Stomach (tissue), 4 donors: ENCODE data around the gene CAMSAP1.

ENCODE experiments used
- CTCF ChIP-seq, 7 experiments: fragments of 450-650 bp in 4 of 7; fragments of 200-600 bp in 3 of 7; sonication (generic) in 3 of 7; IDR thresholded peaks; one replicate each; pipeline ENCODE4 v1.5.1; 2016 to 2019; ENCODE audit warnings: antibody characterized with exemption in 7 of 7, control low read depth in 2 of 7, mild to moderate bottlenecking in 1 of 7
- EP300 ChIP-seq: sonication (generic); formaldehyde crosslinking; IDR thresholded peaks from one replicate; pipeline ENCODE4 v1.6.1; 2017; ENCODE audit warnings: antibody characterized with exemption
- POLR2A ChIP-seq, 4 donors: fragments of 450-650 bp; IDR thresholded peaks; one replicate each; pipeline ENCODE4 v1.6.1; 2016; ENCODE audit warnings: antibody characterized with exemption in 4 of 4, control low read depth in 2 of 4, mild to moderate bottlenecking in 1 of 4, moderate library complexity in 1 of 4

GRCh38 chr9:135885100-135885853 lies 22.1 kb downstream of the CAMSAP1 start:
- TF ChIP-seq CTCF (IDR thresholded peaks at IDR 0.05) (no peak), EP300 (no peak), POLR2A (IDR thresholded peaks at IDR 0.05) (no peak)
